Endodermal cell (in vitro differentiated cells): ENCODE measurements around the gene FABP7. TPM values are rescaled to one million over a fixed set of nuclear protein-coding genes. Genes with fewer than 3 reads are reported as not detected.
A peak's percentile ranks its signal among the peaks of the same experiment; 100 is the strongest.

ENCODE experiments used
- DNase-seq: peaks from one replicate; pipeline ENCODE4 v3.0.0-alpha.2; 2017
- H3K27ac ChIP-seq: 2 replicates; pipeline ENCODE4 v1.5.1; 2013; ENCODE audit warnings: mild to moderate bottlenecking, low read depth, low read length, moderate library complexity
- H3K27me3 ChIP-seq: 2 replicates; pipeline ENCODE4 v1.6.1; 2013; ENCODE audit warnings: mild to moderate bottlenecking, low read length, moderate library complexity; ENCODE audit not compliant: insufficient read depth, control insufficient read depth, poor library complexity, severe bottlenecking
- H3K36me3 ChIP-seq: 2 replicates; pipeline ENCODE4 v1.7.0; 2013; ENCODE audit warnings: mild to moderate bottlenecking, low read length, moderate library complexity; ENCODE audit not compliant: control insufficient read depth, insufficient read depth
- H3K4me1 ChIP-seq: one replicate; pipeline ENCODE4 v1.7.0; 2013; ENCODE audit warnings: low read length; ENCODE audit not compliant: control insufficient read depth, insufficient read depth
- H3K4me3 ChIP-seq: 2 replicates; pipeline ENCODE4 v1.5.1; 2013; ENCODE audit warnings: mild to moderate bottlenecking, low read length, moderate library complexity
- H3K9ac ChIP-seq: 2 replicates; pipeline ENCODE4 v1.6.1; 2013; ENCODE audit warnings: mild to moderate bottlenecking, low read length, moderate library complexity; ENCODE audit not compliant: poor library complexity, severe bottlenecking; ENCODE audit errors: extremely low read depth
- H3K9me3 ChIP-seq: 2 replicates; pipeline ENCODE4 v1.6.1; 2013; ENCODE audit warnings: mild to moderate bottlenecking, low read length, moderate library complexity; ENCODE audit not compliant: control insufficient read depth
- H3K27ac Mint-ChIP-seq: 2 replicates; pipeline ENCODE4 v1.8.0; 2020; ENCODE audit warnings: mixed read lengths
- H3K27me3 Mint-ChIP-seq: 2 replicates; pipeline ENCODE4 v1.8.0; 2021; ENCODE audit warnings: mild to moderate bottlenecking, mixed read lengths; ENCODE audit not compliant: insufficient read depth
- H3K36me3 Mint-ChIP-seq: 2 replicates; pipeline ENCODE4 v1.8.0; 2020; ENCODE audit warnings: low read depth, mixed read lengths
- H3K4me1 Mint-ChIP-seq: 2 replicates; pipeline ENCODE4 v1.8.0; 2020; ENCODE audit warnings: mixed read lengths
- H3K4me3 Mint-ChIP-seq: 2 replicates; pipeline ENCODE4 v1.8.0; 2020; ENCODE audit warnings: mild to moderate bottlenecking, moderate library complexity, mixed read lengths
- H3K9me3 Mint-ChIP-seq: 2 replicates; pipeline ENCODE4 v1.8.0; 2020; ENCODE audit warnings: mild to moderate bottlenecking, mixed read lengths
- CTCF ChIP-seq: fragments of 200-600 bp; sonication (generic); conservative IDR thresholded peaks from 2 replicates; pipeline ENCODE4 v1.5.0; 2021; ENCODE audit warnings: antibody characterized with exemption, mild to moderate bottlenecking
- WGBS, 2 experiments: methylation state at CpG; one replicate each; pipeline versions ENCODE4 v1.1.5 to v1.1.7; 2013; ENCODE audit warnings: missing lambda C conversion rate in 2 of 2, mixed read lengths in 1 of 2; ENCODE audit not compliant: insufficient coverage in 1 of 2, insufficient read length in 1 of 2; 5-methylcytosine and 5-hydroxymethylcytosine counted together
- long read RNA-seq, 4 experiments: library from polyadenylated mRNA in 2 of 4; library from RNA in 1 of 4; library from capped mRNA in 1 of 4; stranded (forward) in 3 of 4; unstranded in 1 of 4; transcript quantifications; one replicate each; pipeline ENCODE4 v2.0.0, GENCODE V29; 2020 to 2021; ENCODE audit warnings: inconsistent platforms in 1 of 4
- polyA plus RNA-seq, 2 experiments: library from polyadenylated mRNA; stranded (reverse); fragments of 50-300 nt; gene quantifications; one replicate each; pipeline ENCODE4 v1.2.3, GENCODE V29; 2013
- total RNA-seq, 2 donors: library from RNA; stranded (reverse); fragmentation: NEBNext Ultra II Directional in 1 of 2; extraction: Animal tissue kit (Norgen Biotek cat#: 25700) in 1 of 2; gene quantifications; 2 replicates in 1 of 2; 3 replicates in 1 of 2; pipeline ENCODE4 v1.2.1, GENCODE V29; 2021

FABP7 gene
- total RNA-seq: 1 to 10 TPM; 2.7 to 3.4 TPM
- 61.4 TPM for polyA plus RNA-seq (2013, experiment 1 of 2)
- 55.5 TPM for polyA plus RNA-seq (2013, experiment 2 of 2)
- long read RNA-seq, experiment 1, partial matches to known transcripts: 1 of 2 reads
- long read RNA-seq, experiment 1, other reads (novel, unspliced or antisense): 0 of 2 reads
- long read RNA-seq, experiment 2: 0 reads
- long read RNA-seq, experiment 3, partial matches to known transcripts: 0 of 1 reads
- long read RNA-seq, experiment 3, other reads (novel, unspliced or antisense): 1 of 1 reads
- long read RNA-seq, experiment 4, transcript FABP7-202 (4 exons, 1,026 nt): major isoform, 8 of 9 reads
- long read RNA-seq, experiment 4, partial matches to known transcripts: 0 of 9 reads
- long read RNA-seq, experiment 4, other reads (novel, unspliced or antisense): 1 of 9 reads

GRCh38 chr6:122779667-122780066, at the start of gene FABP7:
Gene FABP7 (plus strand): TSS chr6:122779716. CDS start chr6:122779795, 79 bp downstream.
- peaks cover 8% of the 10 kb centered on the region for H3K4me1 ChIP-seq
- H3K9me3 ChIP-seq: no peaks in the 10 kb centered on the region
- no peaks in the 10 kb centered on the region for H3K36me3 ChIP-seq
- no peak within 1 kb of the TSS for H3K9ac ChIP-seq
- peak within 1 kb of the TSS; percentile 84 for H3K27ac ChIP-seq
- Mint-ChIP-seq H3K4me1 (peaks cover 36% of the 10 kb centered on the region), H3K4me3 (peak within 1 kb of the TSS; percentile 27), H3K36me3 (no peaks in the 10 kb centered on the region), H3K9me3 (no peaks in the 10 kb centered on the region), H3K27ac (no peak within 1 kb of the TSS), H3K27me3 (peaks cover 9% of the 10 kb centered on the region)
- no peaks in the 10 kb centered on the region for H3K27me3 ChIP-seq
- TF ChIP-seq CTCF: no peak
- 46 to 69% methylated on average over 2 to 3 of the region's 3 CpGs for WGBS, 2 experiments
- H3K4me3 ChIP-seq: peak within 1 kb of the TSS; percentile 37
- DNase-seq: no peak

- H3K27me3 Mint-ChIP-seq: no peaks in the 10 kb centered on the region
- H3K27ac Mint-ChIP-seq: no peak overlapping the region
- no peak overlapping the region for H3K4me3 Mint-ChIP-seq
- Histone ChIP-seq H3K9me3 (no peaks in the 10 kb centered on the region), H3K4me1 (no peaks in the 10 kb centered on the region), H3K27me3 (no peaks in the 10 kb centered on the region), H3K9ac (no peak overlapping the region), H3K4me3 (no peak overlapping the region), H3K36me3 (no peaks in the 10 kb centered on the region), H3K27ac (no peak overlapping the region)
- DNase-seq: no peak
- H3K4me1 Mint-ChIP-seq: peaks cover 25% of the 10 kb centered on the region
- H3K9me3 Mint-ChIP-seq: no peaks in the 10 kb centered on the region
- 94 to 100% methylated on average over 2 to 3 of the region's 3 CpGs for WGBS, 2 experiments
- no peak for TF ChIP-seq CTCF
- H3K36me3 Mint-ChIP-seq: peaks cover under 1% of the 10 kb centered on the region
These were observed 49.2 kb upstream of the FABP7 start for GRCh38 chr6:122730334-122730733.

- Histone ChIP-seq H3K9me3 (no peaks in the 10 kb centered on the region), H3K4me1 (no peaks in the 10 kb centered on the region), H3K4me3 (no peak overlapping the region), H3K9ac (no peak overlapping the region), H3K27me3 (no peaks in the 10 kb centered on the region), H3K27ac (no peak overlapping the region), H3K36me3 (no peaks in the 10 kb centered on the region)
- peak; percentile 89 for TF ChIP-seq CTCF
- Mint-ChIP-seq H3K9me3 (no peaks in the 10 kb centered on the region), H3K4me3 (no peak overlapping the region), H3K27ac (no peak overlapping the region), H3K27me3 (no peaks in the 10 kb centered on the region), H3K36me3 (no peaks in the 10 kb centered on the region), H3K4me1 (peaks cover 28% of the 10 kb centered on the region)
- 20% methylated on average over 4 of the region's 4 CpGs; no CpG with 5 or more reads in 1 of the 2 experiments for WGBS, 2 experiments
- no peak for DNase-seq
These were observed 48.6 kb upstream of the FABP7 start for GRCh38 chr6:122730775-122731386.
